ENCODE measurements around the gene NSMCE1. TPM values are rescaled to one million over a fixed set of nuclear protein-coding genes. Genes with fewer than 3 reads are reported as not detected.

Gene NSMCE1
- total and polyA plus RNA-seq, 2 donors (not counting 1 experiment from before 2014, with no cell fraction given), result 48.8 to 142 TPM

GRCh38 chr16:27308792-27309191, 40.2 kb upstream of the NSMCE1 start:
- no peak overlapping the region for H3K9ac ChIP-seq (ENCODE audit: insufficient read depth, low read length)
- H3K79me2 ChIP-seq (ENCODE audit: control insufficient read depth, insufficient read depth, low read length), result no peaks in the 10 kb centered on the region
- H3K4me1 ChIP-seq (ENCODE audit: control insufficient read depth, extremely low read depth, insufficient read depth, low read length), result no peaks in the 10 kb centered on the region
- no peak for DNase-seq (ENCODE audit: low read depth in 2 of 2)
- no peak overlapping the region for H3K4me2 ChIP-seq (ENCODE audit: extremely low read depth, insufficient read depth, low read length)
- H2AFZ ChIP-seq (ENCODE audit: low read length), result no peak overlapping the region
- no peak overlapping the region for H3K27ac ChIP-seq (ENCODE audit: insufficient read depth, low read length)
- no peaks in the 10 kb centered on the region for H3K9me3 ChIP-seq (ENCODE audit: control insufficient read depth, insufficient read depth, low read depth, low read length)
- no peaks in the 10 kb centered on the region for H4K20me1 ChIP-seq (ENCODE audit: control insufficient read depth, extremely low read depth, insufficient read depth, low read length)
- TF ChIP-seq, protein P1, sequence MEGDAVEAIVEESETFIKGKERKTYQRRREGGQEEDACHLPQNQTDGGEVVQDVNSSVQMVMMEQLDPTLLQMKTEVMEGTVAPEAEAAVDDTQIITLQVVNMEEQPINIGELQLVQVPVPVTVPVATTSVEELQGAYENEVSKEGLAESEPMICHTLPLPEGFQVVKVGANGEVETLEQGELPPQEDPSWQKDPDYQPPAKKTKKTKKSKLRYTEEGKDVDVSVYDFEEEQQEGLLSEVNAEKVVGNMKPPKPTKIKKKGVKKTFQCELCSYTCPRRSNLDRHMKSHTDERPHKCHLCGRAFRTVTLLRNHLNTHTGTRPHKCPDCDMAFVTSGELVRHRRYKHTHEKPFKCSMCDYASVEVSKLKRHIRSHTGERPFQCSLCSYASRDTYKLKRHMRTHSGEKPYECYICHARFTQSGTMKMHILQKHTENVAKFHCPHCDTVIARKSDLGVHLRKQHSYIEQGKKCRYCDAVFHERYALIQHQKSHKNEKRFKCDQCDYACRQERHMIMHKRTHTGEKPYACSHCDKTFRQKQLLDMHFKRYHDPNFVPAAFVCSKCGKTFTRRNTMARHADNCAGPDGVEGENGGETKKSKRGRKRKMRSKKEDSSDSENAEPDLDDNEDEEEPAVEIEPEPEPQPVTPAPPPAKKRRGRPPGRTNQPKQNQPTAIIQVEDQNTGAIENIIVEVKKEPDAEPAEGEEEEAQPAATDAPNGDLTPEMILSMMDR (conservative IDR thresholded peaks at IDR 0.05 in 1 of 2, IDR thresholded peaks at IDR 0.05 in 1 of 2; ENCODE audit: low read depth in 1 of 2, low read length in 2 of 2), result no peak
- no peak for TF ChIP-seq EZH2 (IDR thresholded peaks at IDR 0.05; ENCODE audit: low read length, missing control alignments)
- H3K36me3 ChIP-seq (ENCODE audit: control insufficient read depth, insufficient read depth, low read length), result no peaks in the 10 kb centered on the region
- no peaks in the 10 kb centered on the region for H3K27me3 ChIP-seq (ENCODE audit: control insufficient read depth, insufficient read depth, low read length)
- H3K4me3 ChIP-seq (replicated peaks in 1 of 4; ENCODE audit: control extremely low read depth in 1 of 4, insufficient read depth in 1 of 4, low read depth in 3 of 4, low read length in 4 of 4), result no peak overlapping the region

DNA sequence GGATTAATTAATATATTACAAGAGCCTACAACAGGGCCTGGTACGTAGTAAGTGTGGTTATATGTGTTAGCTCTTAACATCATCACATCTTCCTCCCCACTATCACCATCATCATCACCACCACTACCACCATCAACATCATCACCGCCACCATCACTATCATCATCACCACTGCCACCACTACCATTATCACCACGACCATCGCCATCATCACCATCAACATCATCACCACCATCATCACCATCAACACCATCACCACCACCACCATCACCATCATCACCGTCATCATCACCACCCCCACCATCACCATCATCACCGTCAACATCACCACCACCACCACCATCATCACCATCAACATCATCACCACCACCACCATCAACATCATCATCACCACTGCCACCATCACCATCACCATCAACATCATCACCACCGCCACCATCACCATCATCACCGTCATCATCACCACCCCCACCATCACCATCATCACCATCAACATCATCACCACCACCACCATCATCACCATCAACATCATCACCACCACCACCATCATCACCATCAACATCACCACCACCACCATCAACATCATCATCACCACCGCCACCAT, 37.4 kb upstream of the NSMCE1 start:
- Histone ChIP-seq H3K4me1 (ENCODE audit: control insufficient read depth, extremely low read depth, insufficient read depth, low read length) (no peaks in the 10 kb centered on the region), H3K79me2 (ENCODE audit: control insufficient read depth, insufficient read depth, low read length) (no peaks in the 10 kb centered on the region), H3K4me3 (replicated peaks in 1 of 4; ENCODE audit: control extremely low read depth in 1 of 4, insufficient read depth in 1 of 4, low read depth in 3 of 4, low read length in 4 of 4) (no peak overlapping the region), H4K20me1 (ENCODE audit: control insufficient read depth, extremely low read depth, insufficient read depth, low read length) (no peaks in the 10 kb centered on the region), H3K27me3 (ENCODE audit: control insufficient read depth, insufficient read depth, low read length) (no peaks in the 10 kb centered on the region), H3K27ac (ENCODE audit: insufficient read depth, low read length) (no peak overlapping the region), H3K36me3 (ENCODE audit: control insufficient read depth, insufficient read depth, low read length) (no peaks in the 10 kb centered on the region), H3K9me3 (ENCODE audit: control insufficient read depth, insufficient read depth, low read depth, low read length) (no peaks in the 10 kb centered on the region), H3K9ac (ENCODE audit: insufficient read depth, low read length) (no peak overlapping the region), H3K4me2 (ENCODE audit: extremely low read depth, insufficient read depth, low read length) (no peak overlapping the region), H2AFZ (ENCODE audit: low read length) (no peak overlapping the region)
- no peak for DNase-seq (ENCODE audit: low read depth in 2 of 2)
- TF ChIP-seq EZH2 (IDR thresholded peaks at IDR 0.05; ENCODE audit: low read length, missing control alignments), result no peak
- TF ChIP-seq, protein P1 (conservative IDR thresholded peaks at IDR 0.05 in 1 of 2, IDR thresholded peaks at IDR 0.05 in 1 of 2; ENCODE audit: low read depth in 1 of 2, low read length in 2 of 2), result no peak

DNA sequence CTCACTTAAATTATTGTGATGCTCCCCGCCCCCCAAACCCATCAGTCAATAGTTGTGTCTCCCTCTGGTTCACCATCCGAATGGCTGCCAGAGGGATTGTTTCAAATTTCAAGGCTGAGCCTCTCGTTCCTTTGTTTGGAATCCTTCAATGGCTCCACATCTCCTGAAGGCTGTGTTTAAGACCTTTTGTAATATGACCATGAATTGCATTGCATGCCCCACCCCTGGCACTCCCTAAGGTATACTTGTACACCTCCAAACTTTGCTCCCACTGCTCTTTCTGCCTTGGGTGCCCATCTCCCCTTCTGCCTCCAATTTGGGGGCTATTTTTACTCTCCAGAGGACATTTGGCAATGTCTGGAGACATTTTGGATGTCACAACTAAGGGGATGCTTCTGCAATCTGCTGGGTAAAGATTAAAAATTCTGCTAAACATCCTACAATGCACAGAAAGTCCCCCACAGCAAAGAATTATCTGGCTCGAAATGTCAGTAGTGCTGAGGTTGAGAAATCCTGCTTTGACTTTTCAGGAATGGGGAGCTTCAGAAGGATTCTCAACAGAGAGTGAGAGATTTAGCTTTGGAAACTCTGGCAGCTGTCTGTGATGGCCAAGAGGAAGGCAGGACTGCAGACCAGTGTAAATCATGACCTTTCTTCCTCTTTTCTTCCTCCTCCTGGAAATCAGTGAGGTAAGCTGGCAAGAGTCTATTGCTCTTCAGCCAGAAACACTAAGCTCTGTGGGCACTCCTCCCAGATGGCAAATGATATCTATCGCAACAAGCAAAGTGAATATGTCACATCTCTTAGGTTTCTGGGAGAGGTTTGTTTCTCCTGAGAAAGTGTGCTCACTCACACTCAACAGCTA, 36.5 kb upstream of the NSMCE1 start:
- Histone ChIP-seq H3K4me3 (replicated peaks in 1 of 4; ENCODE audit: control extremely low read depth in 1 of 4, insufficient read depth in 1 of 4, low read depth in 3 of 4, low read length in 4 of 4) (no peak overlapping the region), H3K27ac (ENCODE audit: insufficient read depth, low read length) (no peak overlapping the region), H3K4me2 (ENCODE audit: extremely low read depth, insufficient read depth, low read length) (no peak overlapping the region), H4K20me1 (ENCODE audit: control insufficient read depth, extremely low read depth, insufficient read depth, low read length) (no peaks in the 10 kb centered on the region), H3K4me1 (ENCODE audit: control insufficient read depth, extremely low read depth, insufficient read depth, low read length) (no peaks in the 10 kb centered on the region), H3K36me3 (ENCODE audit: control insufficient read depth, insufficient read depth, low read length) (no peaks in the 10 kb centered on the region), H3K27me3 (ENCODE audit: control insufficient read depth, insufficient read depth, low read length) (no peaks in the 10 kb centered on the region), H2AFZ (ENCODE audit: low read length) (no peak overlapping the region), H3K9ac (ENCODE audit: insufficient read depth, low read length) (no peak overlapping the region), H3K79me2 (ENCODE audit: control insufficient read depth, insufficient read depth, low read length) (no peaks in the 10 kb centered on the region), H3K9me3 (ENCODE audit: control insufficient read depth, insufficient read depth, low read depth, low read length) (no peaks in the 10 kb centered on the region)
- TF ChIP-seq, protein P1 (conservative IDR thresholded peaks at IDR 0.05 in 1 of 2, IDR thresholded peaks at IDR 0.05 in 1 of 2; ENCODE audit: low read depth in 1 of 2, low read length in 2 of 2), result no peak
- DNase-seq (ENCODE audit: low read depth in 2 of 2), result no peak

All from fibroblast of lung (primary cell).